SK-MEL-5 (cell line): Measurements from ENCODE around the gene FAM228B. TPM values are rescaled to one million over a fixed set of nuclear protein-coding genes. Genes with fewer than 3 reads are reported as not detected.
"Not testable (repeated sequence)": the region's sequence is repeated elsewhere in the genome, so short reads cannot be mapped to it uniquely, and the experiment has no call there.

Source experiments
- DNase-seq: peaks from one replicate; pipeline ENCODE4 v3.0.0-alpha.2; 2016; ENCODE audit warnings: low read depth, low spot score
- in situ Hi-C: cut with HindIII; loops from 2 replicates; pipeline ENCODE4 v1.10.0; 2016; ENCODE audit warnings: low sequenced_read_pairs, high pct_unique_total_duplicates, low pct_unique_long_range_greater_than_20kb
- total RNA-seq: library from RNA; depleted of rRNA; stranded (reverse); fragments of >200 nt; shearing (Covaris generic); gene quantifications from 2 replicates; pipeline ENCODE4 v1.2.3, GENCODE V29; 2014

The FAM228B gene
- total RNA-seq, 1 experiment from 2014 or later: 4.0 TPM

- peak; percentile 52 for DNase-seq
- in situ Hi-C loops: no loop called here
Observed at GRCh38 chr2:24123922-24124580, 782 bp downstream of the FAM228B start.

- DNase-seq: no peak
- in situ Hi-C loops: no loop called here
Observed at GRCh38 chr2:24125956-24126355, 2.7 kb downstream of the FAM228B start.

GRCh38 chr2:24132543-24132942 lies 9.3 kb downstream of the FAM228B start:
- in situ Hi-C loops: no loop called here
- DNase-seq: no peak

GRCh38 chr2:24140305-24140704 lies 17.0 kb downstream of the FAM228B start:
- in situ Hi-C loops, DNase-seq: not testable (repeated sequence)

GRCh38 chr2:24147364-24147763 lies 24.1 kb downstream of the FAM228B start:
- in situ Hi-C loops: no loop called here
- DNase-seq: no peak

GRCh38 chr2:24152413-24153197 lies 29.3 kb downstream of the FAM228B start:
- DNase-seq: no peak
- in situ Hi-C loops: no loop called here

GRCh38 chr2:24153478-24153877 lies 30.2 kb downstream of the FAM228B start:
- DNase-seq: no peak
- in situ Hi-C loops: no loop called here

- in situ Hi-C loops: no loop called here
- DNase-seq: no peak
Observed at GRCh38 chr2:24158131-24158530, 34.9 kb downstream of the FAM228B start.

GRCh38 chr2:24159708-24160107 lies 36.4 kb downstream of the FAM228B start:
- in situ Hi-C loops: no loop called here
- no peak for DNase-seq

- no peak for DNase-seq
- in situ Hi-C loops: no loop called here
Observed at GRCh38 chr2:24160761-24161160, 37.5 kb downstream of the FAM228B start.

- DNase-seq: no peak
- in situ Hi-C loops: no loop called here
Observed at GRCh38 chr2:24162494-24162893, 39.2 kb downstream of the FAM228B start.

- in situ Hi-C loops: no loop called here
Observed at GRCh38 chr2:24163186-24163585, 39.9 kb downstream of the FAM228B start.

GRCh38 chr2:24163601-24164000 lies 40.3 kb downstream of the FAM228B start:
- no peak for DNase-seq
- in situ Hi-C loops: no loop called here

More at GRCh38 chr2:24163186-24163585, 39.9 kb downstream of the FAM228B start:
- DNase-seq: no peak

- peak; percentile 67 for DNase-seq
- in situ Hi-C loops: no loop called here
Observed at GRCh38 chr2:24164416-24164973, 41.2 kb downstream of the FAM228B start.

GRCh38 chr2:24169023-24169422 lies 45.8 kb downstream of the FAM228B start:
- no peak for DNase-seq
- in situ Hi-C loops: no loop called here

GRCh38 chr2:24174851-24175277 lies 51.6 kb downstream of the FAM228B start, which contains the start of gene FAM228A:
FAM228A (plus strand) TSS chr2:24175053; CDS start chr2:24175481, 428 bp downstream.
- no peak for DNase-seq
- in situ Hi-C loops: no loop called here

GRCh38 chr2:24175631-24176187 lies 52.4 kb downstream of the FAM228B start:
- no peak for DNase-seq
- in situ Hi-C loops: no loop called here

GRCh38 chr2:24176326-24176725 lies 53.1 kb downstream of the FAM228B start:
- in situ Hi-C loops: no loop called here
- peak; percentile 48 for DNase-seq
